ENCODE results near the gene DAPK2. TPM values are rescaled to one million over a fixed set of nuclear protein-coding genes. Genes with fewer than 3 reads are reported as not detected.

The DAPK2 gene
- total RNA-seq, 1 donor from 2014 or later = 2.4 TPM

- Histone ChIP-seq H3K36me3 (no peaks in the 10 kb centered on the region), H3K4me1 (no peaks in the 10 kb centered on the region), H3K27me3 (no peaks in the 10 kb centered on the region), H3K4me3 (no peak overlapping the region), H3K27ac (no peak overlapping the region), H3K9me3 (no peaks in the 10 kb centered on the region)
- peak in 1 of 2 donors; percentile 27 for DNase-seq (ENCODE audit: low spot score in 2 of 2)
- TF ChIP-seq CTCF (IDR thresholded peaks at IDR 0.05) = no peak
- intact Hi-C loops (cut with DNase I) = no loop called here
Measured at GRCh38 chr15:63877713-63878271, 168.5 kb downstream of the DAPK2 start.

GRCh38 chr15:63876085-63876662, 170.1 kb downstream of the DAPK2 start:
- Histone ChIP-seq H3K27me3 (no peaks in the 10 kb centered on the region), H3K4me1 (no peaks in the 10 kb centered on the region), H3K27ac (no peak overlapping the region), H3K36me3 (no peaks in the 10 kb centered on the region), H3K4me3 (no peak overlapping the region), H3K9me3 (no peaks in the 10 kb centered on the region)
- no peak for TF ChIP-seq CTCF (IDR thresholded peaks at IDR 0.05)
- no peak for DNase-seq (ENCODE audit: low spot score in 2 of 2)
- intact Hi-C loops (cut with DNase I) = no loop called here

GRCh38 chr15:63874616-63875015, 171.7 kb downstream of the DAPK2 start:
- no peaks in the 10 kb centered on the region for H3K9me3 ChIP-seq
- no peaks in the 10 kb centered on the region for H3K4me1 ChIP-seq
- no peak for TF ChIP-seq CTCF (IDR thresholded peaks at IDR 0.05)
- H3K4me3 ChIP-seq = no peak overlapping the region
- intact Hi-C loops (cut with DNase I) = no loop called here
- H3K27ac ChIP-seq = no peak overlapping the region
- no peaks in the 10 kb centered on the region for H3K27me3 ChIP-seq
- H3K36me3 ChIP-seq = no peaks in the 10 kb centered on the region
- DNase-seq (ENCODE audit: low spot score in 2 of 2) = no peak

- H3K4me3 ChIP-seq = no peak overlapping the region
- intact Hi-C loops (cut with DNase I) = no loop called here
- no peak for DNase-seq (ENCODE audit: low spot score in 2 of 2)
- no peaks in the 10 kb centered on the region for H3K9me3 ChIP-seq
- H3K27me3 ChIP-seq = no peaks in the 10 kb centered on the region
- H3K4me1 ChIP-seq = no peaks in the 10 kb centered on the region
- no peaks in the 10 kb centered on the region for H3K36me3 ChIP-seq
- TF ChIP-seq CTCF (IDR thresholded peaks at IDR 0.05) = no peak
- H3K27ac ChIP-seq = no peak overlapping the region
Measured at GRCh38 chr15:63872759-63873510, 173.3 kb downstream of the DAPK2 start.

GRCh38 chr15:63870487-63871209, 175.6 kb downstream of the DAPK2 start:
- H3K27ac ChIP-seq = no peak overlapping the region
- no peak overlapping the region for H3K4me3 ChIP-seq
- H3K4me1 ChIP-seq = no peaks in the 10 kb centered on the region
- H3K9me3 ChIP-seq = no peaks in the 10 kb centered on the region
- intact Hi-C loops (cut with DNase I) = no loop called here
- TF ChIP-seq CTCF (IDR thresholded peaks at IDR 0.05) = no peak
- no peaks in the 10 kb centered on the region for H3K27me3 ChIP-seq
- no peak for DNase-seq (ENCODE audit: low spot score in 2 of 2)
- no peaks in the 10 kb centered on the region for H3K36me3 ChIP-seq

Data from ascending aorta (tissue), 2 donors.